ENCODE results near the gene APP. TPM values are rescaled to one million over a fixed set of nuclear protein-coding genes. Genes with fewer than 3 reads are reported as not detected.
A peak's percentile ranks its signal among the peaks of the same experiment; 100 is the strongest.

APP gene
- total RNA-seq, 1 experiment from 2014 or later = 472 TPM

- DNase-seq (ENCODE audit: unreplicated experiment) = no peak
- H3K27ac Mint-ChIP-seq (ENCODE audit: low read depth, unreplicated experiment) = no peak overlapping the region
- CTCF ChIA-PET = interaction anchor here (1.1 kb wide), 1 partner anchor 55 kb away, joined by 3 read pairs; no protein-coding TSS in a partner anchor
- no TSS peak for BruUV-seq (replicated peaks)
- H3K4me3 Mint-ChIP-seq (ENCODE audit: unreplicated experiment) = no peak overlapping the region
- intact Hi-C loops (cut with micrococcal nuclease) = no loop called here
- H3K4me1 Mint-ChIP-seq (ENCODE audit: insufficient read depth, unreplicated experiment) = peaks cover 10% of the 10 kb centered on the region
- TF ChIP-seq CTCF (IDR thresholded peaks at IDR 0.05; ENCODE audit: unreplicated experiment) = no peak
- no peaks in the 10 kb centered on the region for H3K9me3 Mint-ChIP-seq (ENCODE audit: unreplicated experiment)
- POLR2A ChIA-PET = interaction anchor here (0.6 to 0.7 kb wide), 2 partner anchors 302 to 353 kb away, joined by 3 to 5 read pairs; no protein-coding TSS in a partner anchor
- peaks cover 15% of the 10 kb centered on the region for H3K36me3 Mint-ChIP-seq (ENCODE audit: insufficient read depth, unreplicated experiment)
- no peaks in the 10 kb centered on the region for H3K27me3 Mint-ChIP-seq (ENCODE audit: insufficient read depth, unreplicated experiment)
These were observed 233.8 kb downstream of the APP start for GRCh38 chr21:25936776-25937175.

GRCh38 chr21:25934771-25935224 is 235.8 kb downstream of the APP start:
- no peaks in the 10 kb centered on the region for H3K9me3 Mint-ChIP-seq (ENCODE audit: unreplicated experiment)
- intact Hi-C loops (cut with micrococcal nuclease) = no loop called here
- peaks cover 10% of the 10 kb centered on the region for H3K4me1 Mint-ChIP-seq (ENCODE audit: insufficient read depth, unreplicated experiment)
- peak overlapping the region; percentile 34 for H3K4me3 Mint-ChIP-seq (ENCODE audit: unreplicated experiment)
- H3K27ac Mint-ChIP-seq (ENCODE audit: low read depth, unreplicated experiment) = peak overlapping the region; percentile 92
- DNase-seq (ENCODE audit: unreplicated experiment) = peak; percentile 96
- no peak for TF ChIP-seq CTCF (IDR thresholded peaks at IDR 0.05; ENCODE audit: unreplicated experiment)
- peaks cover 18% of the 10 kb centered on the region for H3K36me3 Mint-ChIP-seq (ENCODE audit: insufficient read depth, unreplicated experiment)
- ChIA-PET POLR2A (interaction anchor here (0.7 to 2.0 kb wide), 8 partner anchors 9 to 235 kb away, joined by 3 to 9 read pairs (median 6); no protein-coding TSS in a partner anchor), CTCF (interaction anchor here (0.5 to 1.4 kb wide), 3 partner anchors 22 to 237 kb away, joined by 3 to 4 read pairs (median 3); no protein-coding TSS in a partner anchor)
- H3K27me3 Mint-ChIP-seq (ENCODE audit: insufficient read depth, unreplicated experiment) = no peaks in the 10 kb centered on the region
- no TSS peak for BruUV-seq (replicated peaks)

- no peak for DNase-seq (ENCODE audit: unreplicated experiment)
- Mint-ChIP-seq H3K36me3 (ENCODE audit: insufficient read depth, unreplicated experiment) (peaks cover 18% of the 10 kb centered on the region), H3K4me1 (ENCODE audit: insufficient read depth, unreplicated experiment) (peaks cover 10% of the 10 kb centered on the region), H3K27ac (ENCODE audit: low read depth, unreplicated experiment) (peak overlapping the region; percentile 92), H3K27me3 (ENCODE audit: insufficient read depth, unreplicated experiment) (no peaks in the 10 kb centered on the region), H3K4me3 (ENCODE audit: unreplicated experiment) (no peak overlapping the region), H3K9me3 (ENCODE audit: unreplicated experiment) (no peaks in the 10 kb centered on the region)
- intact Hi-C loops (cut with micrococcal nuclease) = no loop called here
- ChIA-PET CTCF (interaction anchor here (0.6 kb wide), 1 partner anchor 187 kb away, joined by 3 read pairs; no protein-coding TSS in a partner anchor), POLR2A (interaction anchor here (0.7 to 2.0 kb wide), 6 partner anchors 12 to 1990 kb away, joined by 3 to 8 read pairs (median 4); no protein-coding TSS in a partner anchor)
- no peak for TF ChIP-seq CTCF (IDR thresholded peaks at IDR 0.05; ENCODE audit: unreplicated experiment)
- BruUV-seq (replicated peaks) = no TSS peak
These were observed 236.4 kb downstream of the APP start for GRCh38 chr21:25934130-25934529.

- Mint-ChIP-seq H3K27me3 (ENCODE audit: insufficient read depth, unreplicated experiment) (no peaks in the 10 kb centered on the region), H3K27ac (ENCODE audit: low read depth, unreplicated experiment) (no peak overlapping the region)
- BruUV-seq (replicated peaks) = no TSS peak
These were observed 238.8 kb downstream of the APP start for GRCh38 chr21:25931765-25932164.

More at GRCh38 chr21:25931765-25932164, 238.8 kb downstream of the APP start:
- no peak for DNase-seq (ENCODE audit: unreplicated experiment)
- no peak overlapping the region for H3K4me3 Mint-ChIP-seq (ENCODE audit: unreplicated experiment)
- H3K4me1 Mint-ChIP-seq (ENCODE audit: insufficient read depth, unreplicated experiment) = peaks cover 10% of the 10 kb centered on the region
- intact Hi-C loops (cut with micrococcal nuclease) = no loop called here
- CTCF ChIA-PET = no interaction called here
- no peak for TF ChIP-seq CTCF (IDR thresholded peaks at IDR 0.05; ENCODE audit: unreplicated experiment)
- POLR2A ChIA-PET = no interaction called here
- H3K9me3 Mint-ChIP-seq (ENCODE audit: unreplicated experiment) = no peaks in the 10 kb centered on the region
- H3K36me3 Mint-ChIP-seq (ENCODE audit: insufficient read depth, unreplicated experiment) = peaks cover 13% of the 10 kb centered on the region
